Suprapubic skin (tissue), 3 donors: Measurements from ENCODE around the gene MUC20.

Experiments
- CTCF ChIP-seq, 2 donors: fragments of 200-600 bp in 1 of 2; fragments of 450-650 bp in 1 of 2; sonication (generic) in 1 of 2; IDR thresholded peaks; one replicate each; pipeline ENCODE4 v1.5.1; 2016 to 2019; ENCODE audit warnings: antibody characterized with exemption in 2 of 2, mild to moderate bottlenecking in 1 of 2, moderate library complexity in 1 of 2
- EP300 ChIP-seq: sonication (generic); formaldehyde crosslinking; IDR thresholded peaks from one replicate; pipeline ENCODE4 v1.6.1; 2017; ENCODE audit warnings: antibody characterized with exemption

DNA sequence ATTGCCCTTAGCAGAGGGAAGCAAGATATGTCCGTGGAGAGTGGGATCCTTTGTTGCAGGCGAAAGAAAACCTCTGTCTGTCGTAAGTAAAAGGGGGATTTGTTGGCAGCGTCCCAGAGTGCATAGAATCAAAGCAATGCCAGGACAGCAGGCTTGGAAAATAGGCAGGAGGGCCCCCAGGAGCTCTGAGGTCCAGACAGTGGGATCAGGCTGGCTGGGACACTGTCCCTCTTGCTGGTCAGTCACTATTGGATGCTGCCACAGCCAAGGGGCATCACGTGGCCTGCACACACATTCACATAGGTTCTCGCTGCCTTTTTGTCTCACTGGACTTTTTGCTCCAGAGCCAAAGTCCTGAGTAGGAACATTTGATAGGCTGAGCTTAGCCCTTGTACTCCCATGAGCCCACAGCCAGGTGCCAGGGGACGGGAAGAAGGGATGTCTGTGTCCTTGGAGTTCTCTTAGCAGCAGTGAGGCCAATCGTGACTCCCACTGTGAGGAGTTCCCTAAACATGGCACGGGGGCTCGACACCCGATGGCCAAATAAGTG, 10.7 kb downstream of the MUC20 start:
- TF ChIP-seq CTCF (IDR thresholded peaks at IDR 0.05) = no peak
- no peak for TF ChIP-seq EP300
